Measurements from ENCODE around the gene AKT1S1.

Gene AKT1S1

DNA sequence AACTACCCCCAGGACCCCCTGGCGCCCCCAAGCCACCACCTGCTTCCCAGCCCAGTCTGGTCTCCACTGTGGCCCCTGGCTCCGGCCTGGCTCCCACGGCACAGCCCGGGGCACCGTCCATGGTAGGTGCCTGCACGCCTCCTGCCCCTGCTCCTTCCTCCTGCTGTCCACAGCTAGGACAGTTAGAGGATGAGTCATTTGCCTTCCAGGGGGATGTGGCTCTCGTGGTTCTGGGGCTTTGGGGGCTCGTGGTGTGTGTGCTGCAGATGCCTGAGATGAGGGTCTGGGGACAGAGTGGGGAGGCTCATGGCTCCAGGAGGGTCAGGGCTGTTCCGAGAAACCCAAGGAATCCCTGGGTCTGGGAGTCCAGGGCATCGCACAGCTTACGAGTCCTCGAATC, 46.4 kb downstream of the AKT1S1 start:
- no peak overlapping the region for H3K27ac Mint-ChIP-seq
- H3K4me3 Mint-ChIP-seq, result no peak overlapping the region
- H3K36me3 Mint-ChIP-seq (ENCODE audit: low read depth), result peaks cover 28% of the 10 kb centered on the region
- TF ChIP-seq, protein P1, sequence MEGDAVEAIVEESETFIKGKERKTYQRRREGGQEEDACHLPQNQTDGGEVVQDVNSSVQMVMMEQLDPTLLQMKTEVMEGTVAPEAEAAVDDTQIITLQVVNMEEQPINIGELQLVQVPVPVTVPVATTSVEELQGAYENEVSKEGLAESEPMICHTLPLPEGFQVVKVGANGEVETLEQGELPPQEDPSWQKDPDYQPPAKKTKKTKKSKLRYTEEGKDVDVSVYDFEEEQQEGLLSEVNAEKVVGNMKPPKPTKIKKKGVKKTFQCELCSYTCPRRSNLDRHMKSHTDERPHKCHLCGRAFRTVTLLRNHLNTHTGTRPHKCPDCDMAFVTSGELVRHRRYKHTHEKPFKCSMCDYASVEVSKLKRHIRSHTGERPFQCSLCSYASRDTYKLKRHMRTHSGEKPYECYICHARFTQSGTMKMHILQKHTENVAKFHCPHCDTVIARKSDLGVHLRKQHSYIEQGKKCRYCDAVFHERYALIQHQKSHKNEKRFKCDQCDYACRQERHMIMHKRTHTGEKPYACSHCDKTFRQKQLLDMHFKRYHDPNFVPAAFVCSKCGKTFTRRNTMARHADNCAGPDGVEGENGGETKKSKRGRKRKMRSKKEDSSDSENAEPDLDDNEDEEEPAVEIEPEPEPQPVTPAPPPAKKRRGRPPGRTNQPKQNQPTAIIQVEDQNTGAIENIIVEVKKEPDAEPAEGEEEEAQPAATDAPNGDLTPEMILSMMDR (IDR thresholded peaks at IDR 0.05), result no peak
- no peaks in the 10 kb centered on the region for H3K9me3 Mint-ChIP-seq
- DNase-seq, result no peak
- H3K27me3 Mint-ChIP-seq (ENCODE audit: low read depth, poor library complexity), result peaks cover 2% of the 10 kb centered on the region
- H3K4me1 Mint-ChIP-seq, result peaks cover 45% of the 10 kb centered on the region

DNA sequence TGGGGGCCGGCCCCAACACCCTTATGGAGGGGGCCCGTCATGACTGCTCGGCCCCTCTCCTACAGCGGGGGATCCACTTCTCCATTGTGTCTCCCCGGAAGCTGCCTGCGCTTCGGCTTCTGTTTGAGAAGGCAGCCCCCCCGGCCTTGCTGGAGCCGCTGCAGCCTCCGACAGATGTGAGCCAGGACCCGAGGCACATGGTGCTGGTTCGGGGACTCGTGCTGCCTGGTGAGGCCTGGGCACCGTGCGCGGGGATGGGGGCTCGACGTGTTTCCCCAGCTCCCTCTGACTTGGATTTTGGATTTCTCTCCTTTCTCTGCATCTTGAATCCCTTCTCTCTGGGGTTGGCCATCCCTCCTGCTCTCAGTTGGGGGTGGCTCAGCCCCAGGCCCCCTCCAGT, 47.4 kb downstream of the AKT1S1 start:
- H3K36me3 Mint-ChIP-seq (ENCODE audit: low read depth), result peaks cover 24% of the 10 kb centered on the region
- H3K4me1 Mint-ChIP-seq, result peaks cover 40% of the 10 kb centered on the region
- TF ChIP-seq, protein P1 (IDR thresholded peaks at IDR 0.05), result no peak
- no peak for DNase-seq
- H3K27ac Mint-ChIP-seq, result no peak overlapping the region
- no peaks in the 10 kb centered on the region for H3K9me3 Mint-ChIP-seq
- no peak overlapping the region for H3K4me3 Mint-ChIP-seq
- peaks cover 2% of the 10 kb centered on the region for H3K27me3 Mint-ChIP-seq (ENCODE audit: low read depth, poor library complexity)

DNA sequence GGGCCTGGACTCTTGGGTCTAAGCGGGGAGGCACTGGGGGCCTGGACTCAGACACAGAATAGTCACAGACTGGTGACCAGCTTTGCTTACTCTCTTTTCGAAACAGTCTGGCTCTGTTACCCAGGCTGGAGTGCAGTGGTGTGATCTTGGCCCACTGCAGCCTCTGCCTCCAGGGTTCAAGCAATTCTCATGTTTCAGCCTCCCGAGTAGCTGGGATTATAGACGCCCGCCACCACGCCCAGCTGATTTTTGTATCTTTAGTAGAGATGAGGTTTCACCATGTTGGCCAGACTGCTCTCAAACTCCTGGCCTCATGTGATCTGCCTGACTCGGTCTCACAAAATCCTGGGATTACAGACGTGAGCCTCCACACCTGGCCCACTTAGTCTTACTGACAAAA, 48.0 kb downstream of the AKT1S1 start:
- TF ChIP-seq, protein P1 (IDR thresholded peaks at IDR 0.05), result no peak
- Mint-ChIP-seq H3K4me1 (peaks cover 37% of the 10 kb centered on the region), H3K4me3 (no peak overlapping the region), H3K27me3 (ENCODE audit: low read depth, poor library complexity) (peaks cover 2% of the 10 kb centered on the region), H3K36me3 (ENCODE audit: low read depth) (peaks cover 27% of the 10 kb centered on the region), H3K27ac (peak overlapping the region; percentile 51), H3K9me3 (no peaks in the 10 kb centered on the region)
- no peak for DNase-seq

- H3K27me3 Mint-ChIP-seq (ENCODE audit: low read depth, poor library complexity), result no peaks in the 10 kb centered on the region
- H3K9me3 Mint-ChIP-seq, result no peaks in the 10 kb centered on the region
- no peak overlapping the region for H3K27ac Mint-ChIP-seq
- TF ChIP-seq, protein P1 (IDR thresholded peaks at IDR 0.05), result no peak
- DNase-seq, result no peak
- H3K4me3 Mint-ChIP-seq, result no peak overlapping the region
- peaks cover 28% of the 10 kb centered on the region for H3K36me3 Mint-ChIP-seq (ENCODE audit: low read depth)
- peaks cover 34% of the 10 kb centered on the region for H3K4me1 Mint-ChIP-seq
Measured at GRCh38 chr19:49827034-49827433, 50.1 kb downstream of the AKT1S1 start.

DNA sequence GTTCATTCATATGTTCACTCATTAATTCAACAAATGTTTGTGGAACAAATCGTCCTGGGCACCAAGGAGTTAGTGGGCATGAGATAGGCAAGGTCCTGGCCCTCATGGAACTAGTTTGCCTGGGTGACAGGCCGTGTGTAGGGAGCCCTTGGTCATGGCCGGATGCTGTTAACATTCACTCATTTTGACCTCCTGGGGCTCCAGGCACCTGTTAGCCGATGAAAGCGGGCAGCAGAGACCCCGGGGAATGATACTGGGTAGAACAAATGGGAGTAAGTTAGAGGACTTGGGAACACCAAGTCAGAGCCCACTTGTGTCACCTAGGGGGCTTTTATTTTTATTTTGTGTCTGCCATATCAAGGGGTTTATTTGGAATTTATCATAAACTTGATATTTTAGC, 52.5 kb downstream of the AKT1S1 start:
- peaks cover 44% of the 10 kb centered on the region for H3K4me1 Mint-ChIP-seq
- no peak overlapping the region for H3K4me3 Mint-ChIP-seq
- TF ChIP-seq, protein P1 (IDR thresholded peaks at IDR 0.05), result no peak
- peaks cover 35% of the 10 kb centered on the region for H3K36me3 Mint-ChIP-seq (ENCODE audit: low read depth)
- no peak for DNase-seq
- no peak overlapping the region for H3K27ac Mint-ChIP-seq
- no peaks in the 10 kb centered on the region for H3K27me3 Mint-ChIP-seq (ENCODE audit: low read depth, poor library complexity)
- H3K9me3 Mint-ChIP-seq, result no peaks in the 10 kb centered on the region

DNA sequence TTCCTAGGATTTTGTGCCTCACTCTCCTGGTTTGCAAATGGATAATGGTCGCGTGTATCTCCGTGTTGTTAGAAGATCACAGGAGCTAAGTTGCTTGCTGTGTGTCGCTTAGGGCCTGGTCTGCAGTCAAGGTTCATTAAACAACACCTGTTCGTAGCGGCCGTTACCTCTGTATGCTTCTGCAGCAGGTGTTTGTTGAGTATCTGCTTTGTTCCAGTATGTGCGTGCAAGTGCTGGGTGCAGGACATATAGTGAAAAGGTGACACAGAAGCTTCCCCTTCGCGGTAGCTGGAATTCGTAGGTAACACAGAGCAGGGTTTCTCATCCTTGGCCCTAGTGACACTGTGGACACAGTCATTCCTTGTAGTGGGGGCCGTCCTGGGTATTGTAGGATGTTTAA, 53.7 kb downstream of the AKT1S1 start:
- H3K27me3 Mint-ChIP-seq (ENCODE audit: low read depth, poor library complexity), result no peaks in the 10 kb centered on the region
- TF ChIP-seq, protein P1 (IDR thresholded peaks at IDR 0.05), result no peak
- H3K4me3 Mint-ChIP-seq, result no peak overlapping the region
- no peaks in the 10 kb centered on the region for H3K9me3 Mint-ChIP-seq
- peaks cover 48% of the 10 kb centered on the region for H3K4me1 Mint-ChIP-seq
- peaks cover 35% of the 10 kb centered on the region for H3K36me3 Mint-ChIP-seq (ENCODE audit: low read depth)
- H3K27ac Mint-ChIP-seq, result no peak overlapping the region
- DNase-seq, result no peak
